IPS-20b (cell line): ENCODE measurements around the gene TBC1D9B.

Experiments
- H3K27ac ChIP-seq: one replicate; pipeline ENCODE4 v1.5.1; 2013; ENCODE audit warnings: low read length
- H3K27me3 ChIP-seq: 2 replicates; pipeline ENCODE4 v1.6.1; 2013; ENCODE audit warnings: mild to moderate bottlenecking, low read length, inconsistent platforms; ENCODE audit not compliant: insufficient read depth
- H3K36me3 ChIP-seq: 2 replicates; pipeline ENCODE4 v1.6.1; 2013; ENCODE audit warnings: low read depth, mild to moderate bottlenecking, inconsistent platforms, low read length, moderate library complexity; ENCODE audit not compliant: insufficient read depth
- H3K4me1 ChIP-seq: 2 replicates; pipeline ENCODE4 v1.6.1; 2013; ENCODE audit warnings: mild to moderate bottlenecking, control low read depth, inconsistent platforms, low read length, moderate library complexity; ENCODE audit not compliant: insufficient read depth
- H3K4me3 ChIP-seq: 2 replicates; pipeline ENCODE4 v1.5.1; 2013; ENCODE audit warnings: mild to moderate bottlenecking, low read length, inconsistent platforms
- H3K9ac ChIP-seq: 2 replicates; pipeline ENCODE4 v1.6.1; 2013; ENCODE audit warnings: low read depth, mild to moderate bottlenecking, inconsistent platforms, low read length, moderate library complexity
- H3K9me3 ChIP-seq: 2 replicates; pipeline ENCODE4 v1.6.1; 2013; ENCODE audit warnings: mild to moderate bottlenecking, low read depth, low read length, inconsistent platforms; ENCODE audit not compliant: insufficient read depth

The TBC1D9B gene

GRCh38 chr5:179822059-179822432 is 85.7 kb downstream of the TBC1D9B start:
- Histone ChIP-seq H3K4me3 (peak overlapping the region; percentile 85), H3K36me3 (peaks cover 43% of the 10 kb centered on the region), H3K27me3 (peaks cover 19% of the 10 kb centered on the region; the same call in 1 of the 2 replicates), H3K9me3 (no peaks in the 10 kb centered on the region), H3K4me1 (peaks cover 21% of the 10 kb centered on the region), H3K27ac (no peak overlapping the region), H3K9ac (peak overlapping the region; percentile 20; the same call in 1 of the 2 replicates)

- Histone ChIP-seq H3K36me3 (peaks cover 37% of the 10 kb centered on the region), H3K4me1 (peaks cover 21% of the 10 kb centered on the region), H3K9me3 (no peaks in the 10 kb centered on the region), H3K27me3 (peaks cover 24% of the 10 kb centered on the region; the same call in 1 of the 2 replicates), H3K9ac (peak overlapping the region; percentile 82), H3K4me3 (peak overlapping the region; percentile 85), H3K27ac (no peak overlapping the region)
These were observed 86.2 kb downstream of the TBC1D9B start for GRCh38 chr5:179821298-179822058.

GRCh38 chr5:179820483-179821297 is 87.0 kb downstream of the TBC1D9B start, which contains the start of gene SQSTM1:
SQSTM1 (plus strand) TSS chr5:179820905; CDS start chr5:179820937, 32 bp downstream.
- Histone ChIP-seq H3K36me3 (peaks cover 29% of the 10 kb centered on the region), H3K27me3 (peaks cover 32% of the 10 kb centered on the region; the same call in 1 of the 2 replicates), H3K9ac (peak within 1 kb of the TSS; percentile 82), H3K4me1 (peaks cover 21% of the 10 kb centered on the region), H3K27ac (peak within 1 kb of the TSS; percentile 3), H3K9me3 (no peaks in the 10 kb centered on the region), H3K4me3 (peak within 1 kb of the TSS; percentile 85)

- Histone ChIP-seq H3K4me1 (peaks cover 21% of the 10 kb centered on the region), H3K27me3 (peaks cover 37% of the 10 kb centered on the region; the same call in 1 of the 2 replicates), H3K9ac (peak overlapping the region; percentile 82; the same call in 1 of the 2 replicates), H3K9me3 (no peaks in the 10 kb centered on the region), H3K27ac (peak overlapping the region; percentile 3), H3K4me3 (peak overlapping the region; percentile 85; the same call in 1 of the 2 replicates), H3K36me3 (peaks cover 23% of the 10 kb centered on the region)
These were observed 87.6 kb downstream of the TBC1D9B start for GRCh38 chr5:179820127-179820482.

- peaks cover 18% of the 10 kb centered on the region for H3K36me3 ChIP-seq
- H3K9me3 ChIP-seq: no peaks in the 10 kb centered on the region
- H3K9ac ChIP-seq: peak overlapping the region; percentile 82; the same call in 1 of the 2 replicates
- H3K27ac ChIP-seq: no peak overlapping the region
- H3K4me3 ChIP-seq: peak overlapping the region; percentile 85; the same call in 1 of the 2 replicates
- peaks cover 21% of the 10 kb centered on the region for H3K4me1 ChIP-seq
- H3K27me3 ChIP-seq: peaks cover 37% of the 10 kb centered on the region; the same call in 1 of the 2 replicates
These were observed 88.2 kb downstream of the TBC1D9B start for GRCh38 chr5:179819296-179820126.

GRCh38 chr5:179818746-179819295 is 88.9 kb downstream of the TBC1D9B start:
- peaks cover 37% of the 10 kb centered on the region; the same call in 1 of the 2 replicates for H3K27me3 ChIP-seq
- no peak overlapping the region for H3K27ac ChIP-seq
- peaks cover 23% of the 10 kb centered on the region for H3K4me1 ChIP-seq
- peak overlapping the region; percentile 54; the same call in 1 of the 2 replicates for H3K4me3 ChIP-seq
- H3K9me3 ChIP-seq: no peaks in the 10 kb centered on the region
- peak overlapping the region; percentile 82; the same call in 1 of the 2 replicates for H3K9ac ChIP-seq
- H3K36me3 ChIP-seq: peaks cover 11% of the 10 kb centered on the region

- Histone ChIP-seq H3K27me3 (peaks cover 37% of the 10 kb centered on the region; the same call in 1 of the 2 replicates), H3K4me1 (peaks cover 27% of the 10 kb centered on the region), H3K27ac (no peak overlapping the region), H3K36me3 (0 out of 2 replicates have a peak, but pooled peaks cover 9% of the 10 kb centered on the region), H3K9me3 (no peaks in the 10 kb centered on the region), H3K4me3 (peak overlapping the region; percentile 54; the same call in 1 of the 2 replicates), H3K9ac (no peak overlapping the region; the same call in 1 of the 2 replicates)
These were observed 89.6 kb downstream of the TBC1D9B start for GRCh38 chr5:179817890-179818745.

GRCh38 chr5:179817470-179817840 is 90.2 kb downstream of the TBC1D9B start:
- H3K9ac ChIP-seq: no peak overlapping the region; the same call in 1 of the 2 replicates
- H3K4me1 ChIP-seq: peaks cover 23% of the 10 kb centered on the region
- H3K36me3 ChIP-seq: peaks cover 8% of the 10 kb centered on the region; the same call in 1 of the 2 replicates
- no peaks in the 10 kb centered on the region for H3K9me3 ChIP-seq
- H3K4me3 ChIP-seq: peak overlapping the region; percentile 56; the same call in 1 of the 2 replicates
- H3K27me3 ChIP-seq: peaks cover 37% of the 10 kb centered on the region; the same call in 1 of the 2 replicates
- no peak overlapping the region for H3K27ac ChIP-seq

- Histone ChIP-seq H3K4me1 (peaks cover 18% of the 10 kb centered on the region), H3K27me3 (peaks cover 37% of the 10 kb centered on the region; the same call in 1 of the 2 replicates), H3K36me3 (peaks cover 13% of the 10 kb centered on the region; the same call in 1 of the 2 replicates), H3K9me3 (no peaks in the 10 kb centered on the region), H3K4me3 (peak overlapping the region; percentile 56), H3K9ac (no peak overlapping the region; the same call in 1 of the 2 replicates), H3K27ac (no peak overlapping the region)
These were observed 90.8 kb downstream of the TBC1D9B start for GRCh38 chr5:179816796-179817469.
